ENCODE measurements around the gene SESN2. TPM values are rescaled to one million over a fixed set of nuclear protein-coding genes. Genes with fewer than 3 reads are reported as not detected.

SESN2 gene
- total RNA-seq, 2 experiments from 2014 or later, result 8.8 to 9.6 TPM

- no peaks in the 10 kb centered on the region for H3K36me3 ChIP-seq (ENCODE audit: insufficient read depth, low read length)
- no peak overlapping the region for H3K27ac Mint-ChIP-seq
- no peak overlapping the region for H3K4me3 Mint-ChIP-seq
- no peaks in the 10 kb centered on the region for H3K4me1 Mint-ChIP-seq (ENCODE audit: low read depth)
- intact Hi-C loops (cut with DNase I, micrococcal nuclease), result no loop called here
- H3K27me3 Mint-ChIP-seq, result no peaks in the 10 kb centered on the region
- DNase-seq, result no peak
- TF ChIP-seq CTCF (IDR thresholded peaks at IDR 0.05), result no peak
- no peaks in the 10 kb centered on the region for H3K27me3 ChIP-seq (ENCODE audit: control insufficient read depth in 1 of 2, insufficient read depth in 2 of 2, low read length in 2 of 2)
- ChIA-PET POLR2A (no interaction called here), CTCF (no interaction called here)
- no peaks in the 10 kb centered on the region for H3K9me3 Mint-ChIP-seq
- H3K36me3 Mint-ChIP-seq (ENCODE audit: low read depth), result no peaks in the 10 kb centered on the region
- no peak for ATAC-seq (ENCODE audit: poor library complexity)
- H3K27ac ChIP-seq (ENCODE audit: low read depth in 1 of 2, low read length in 2 of 2), result no peak overlapping the region
- H3K4me3 ChIP-seq (ENCODE audit: low read length), result no peak overlapping the region
- H3K4me1 ChIP-seq (ENCODE audit: insufficient read depth, low read length), result no peaks in the 10 kb centered on the region
- H3K9me3 ChIP-seq (ENCODE audit: control insufficient read depth in 1 of 2, insufficient read depth in 1 of 2, low read length in 2 of 2), result no peaks in the 10 kb centered on the region
These were observed 29.2 kb downstream of the SESN2 start for GRCh38 chr1:28288487-28288886.

- H3K9me3 ChIP-seq (ENCODE audit: control insufficient read depth in 1 of 2, insufficient read depth in 1 of 2, low read length in 2 of 2), result no peaks in the 10 kb centered on the region
- DNase-seq (no peak), ATAC-seq (ENCODE audit: poor library complexity) (no peak)
- CTCF ChIA-PET, result no interaction called here
- TF ChIP-seq CTCF (IDR thresholded peaks at IDR 0.05), result no peak
- no peaks in the 10 kb centered on the region for H3K4me1 Mint-ChIP-seq (ENCODE audit: low read depth)
- H3K27ac Mint-ChIP-seq, result no peak overlapping the region
- no peaks in the 10 kb centered on the region for H3K4me1 ChIP-seq (ENCODE audit: insufficient read depth, low read length)
- no peak overlapping the region for H3K27ac ChIP-seq (ENCODE audit: low read depth in 1 of 2, low read length in 2 of 2)
- POLR2A ChIA-PET, result no interaction called here
- H3K27me3 Mint-ChIP-seq, result no peaks in the 10 kb centered on the region
- no peaks in the 10 kb centered on the region for H3K27me3 ChIP-seq (ENCODE audit: control insufficient read depth in 1 of 2, insufficient read depth in 2 of 2, low read length in 2 of 2)
- no peak overlapping the region for H3K4me3 ChIP-seq (ENCODE audit: low read length)
- no peaks in the 10 kb centered on the region for H3K36me3 Mint-ChIP-seq (ENCODE audit: low read depth)
- intact Hi-C loops (cut with DNase I, micrococcal nuclease), result loop anchor here in 1 of 2 experiments (10.0 kb wide), 1 partner anchor 176 kb away; no protein-coding TSS in a partner anchor
- no peaks in the 10 kb centered on the region for H3K36me3 ChIP-seq (ENCODE audit: insufficient read depth, low read length)
- no peak overlapping the region for H3K4me3 Mint-ChIP-seq
- no peaks in the 10 kb centered on the region for H3K9me3 Mint-ChIP-seq
These were observed 31.5 kb downstream of the SESN2 start for GRCh38 chr1:28290851-28291250.

- POLR2A ChIA-PET, result no interaction called here
- CTCF ChIA-PET, result no interaction called here
- H3K27ac Mint-ChIP-seq, result no peak overlapping the region
- Histone ChIP-seq H3K27me3 (ENCODE audit: control insufficient read depth in 1 of 2, insufficient read depth in 2 of 2, low read length in 2 of 2) (no peaks in the 10 kb centered on the region), H3K27ac (ENCODE audit: low read depth in 1 of 2, low read length in 2 of 2) (no peak overlapping the region), H3K4me3 (ENCODE audit: low read length) (no peak overlapping the region), H3K9me3 (ENCODE audit: control insufficient read depth in 1 of 2, insufficient read depth in 1 of 2, low read length in 2 of 2) (no peaks in the 10 kb centered on the region), H3K4me1 (ENCODE audit: insufficient read depth, low read length) (no peaks in the 10 kb centered on the region), H3K36me3 (ENCODE audit: insufficient read depth, low read length) (no peaks in the 10 kb centered on the region)
- no peak for DNase-seq
- H3K27me3 Mint-ChIP-seq, result no peaks in the 10 kb centered on the region
- ATAC-seq (ENCODE audit: poor library complexity), result no peak
- no peaks in the 10 kb centered on the region for H3K9me3 Mint-ChIP-seq
- no peak for TF ChIP-seq CTCF (IDR thresholded peaks at IDR 0.05)
- H3K4me3 Mint-ChIP-seq, result no peak overlapping the region
- H3K4me1 Mint-ChIP-seq (ENCODE audit: low read depth), result no peaks in the 10 kb centered on the region
- intact Hi-C loops (cut with DNase I, micrococcal nuclease), result loop anchor here in 1 of 2 experiments (10.0 kb wide), 1 partner anchor 177 kb away; no protein-coding TSS in a partner anchor
- no peaks in the 10 kb centered on the region for H3K36me3 Mint-ChIP-seq (ENCODE audit: low read depth)
These were observed 32.4 kb downstream of the SESN2 start for GRCh38 chr1:28291711-28292110.

Data from CD4-positive, alpha-beta T cell (primary cell).